GM18498 (cell line): ENCODE results near the gene KMT2C.
"Not testable (repeated sequence)": the region's sequence is repeated elsewhere in the genome, so short reads cannot be mapped to it uniquely, and the experiment has no call there.

Experiments used
- ATAC-seq: cut with Tn5 transposase; IDR thresholded peaks from one replicate; pipeline ENCODE4 v1.9.1; 2021; ENCODE audit warnings: mild to moderate bottlenecking, moderate library complexity; ENCODE audit not compliant: unreplicated experiment

KMT2C gene

GRCh38 chr7:152328234-152328633 lies 107.6 kb downstream of the KMT2C start:
- ATAC-seq: no peak

- no peak for ATAC-seq
Measured at GRCh38 chr7:152315845-152316244, 120.0 kb downstream of the KMT2C start.

GRCh38 chr7:152313831-152314604 lies 121.8 kb downstream of the KMT2C start:
- ATAC-seq: no peak

GRCh38 chr7:152313217-152313616 lies 122.6 kb downstream of the KMT2C start:
- ATAC-seq: no peak

GRCh38 chr7:152312316-152312715 lies 123.5 kb downstream of the KMT2C start:
- no peak for ATAC-seq

- ATAC-seq: no peak
Measured at GRCh38 chr7:152307902-152308301, 127.9 kb downstream of the KMT2C start.

GRCh38 chr7:152299542-152300143 lies 136.2 kb downstream of the KMT2C start:
- ATAC-seq: not testable (repeated sequence)

- no peak for ATAC-seq
Measured at GRCh38 chr7:152292897-152293296, 142.9 kb downstream of the KMT2C start.

- not testable (repeated sequence) for ATAC-seq
Measured at GRCh38 chr7:152286972-152287371, 148.8 kb downstream of the KMT2C start.

GRCh38 chr7:152286219-152286618 lies 149.6 kb downstream of the KMT2C start:
- ATAC-seq: not testable (repeated sequence)

- not testable (repeated sequence) for ATAC-seq
Measured at GRCh38 chr7:152284998-152285397, 150.8 kb downstream of the KMT2C start.

- ATAC-seq: not testable (repeated sequence)
Measured at GRCh38 chr7:152277687-152278086, 158.1 kb downstream of the KMT2C start.

- ATAC-seq: not testable (repeated sequence)
Measured at GRCh38 chr7:152270427-152270826, 165.4 kb downstream of the KMT2C start.

GRCh38 chr7:152266859-152267258 lies 168.9 kb downstream of the KMT2C start:
- ATAC-seq: not testable (repeated sequence)

- not testable (repeated sequence) for ATAC-seq
Measured at GRCh38 chr7:152264915-152265314, 170.9 kb downstream of the KMT2C start.

GRCh38 chr7:152262146-152262545 lies 173.7 kb downstream of the KMT2C start:
- ATAC-seq: not testable (repeated sequence)

- ATAC-seq: not testable (repeated sequence)
Measured at GRCh38 chr7:152259645-152260044, 176.2 kb downstream of the KMT2C start.

GRCh38 chr7:152247851-152248250 lies 188.0 kb downstream of the KMT2C start:
- ATAC-seq: not testable (repeated sequence)

- not testable (repeated sequence) for ATAC-seq
Measured at GRCh38 chr7:152245417-152245816, 190.4 kb downstream of the KMT2C start.

- not testable (repeated sequence) for ATAC-seq
Measured at GRCh38 chr7:152243464-152243863, 192.3 kb downstream of the KMT2C start.

- not testable (repeated sequence) for ATAC-seq
Measured at GRCh38 chr7:152241301-152241700, 194.5 kb downstream of the KMT2C start.

- ATAC-seq: not testable (repeated sequence)
Measured at GRCh38 chr7:152236306-152236705, 199.5 kb downstream of the KMT2C start.
